VCaP (cell line): ENCODE data around the gene SIGLEC10.

Source experiments
- H3K27ac ChIP-seq: fragments of 450-650 bp; 2 replicates; pipeline ENCODE4 v1.5.1; 2017
- TF ChIP-seq, protein P1 (sequence below): fragments of 450-650 bp; conservative IDR thresholded peaks from 2 replicates; pipeline ENCODE4 v1.5.1; 2017; ENCODE audit warnings: mild to moderate bottlenecking, moderate library complexity

SIGLEC10 gene

DNA sequence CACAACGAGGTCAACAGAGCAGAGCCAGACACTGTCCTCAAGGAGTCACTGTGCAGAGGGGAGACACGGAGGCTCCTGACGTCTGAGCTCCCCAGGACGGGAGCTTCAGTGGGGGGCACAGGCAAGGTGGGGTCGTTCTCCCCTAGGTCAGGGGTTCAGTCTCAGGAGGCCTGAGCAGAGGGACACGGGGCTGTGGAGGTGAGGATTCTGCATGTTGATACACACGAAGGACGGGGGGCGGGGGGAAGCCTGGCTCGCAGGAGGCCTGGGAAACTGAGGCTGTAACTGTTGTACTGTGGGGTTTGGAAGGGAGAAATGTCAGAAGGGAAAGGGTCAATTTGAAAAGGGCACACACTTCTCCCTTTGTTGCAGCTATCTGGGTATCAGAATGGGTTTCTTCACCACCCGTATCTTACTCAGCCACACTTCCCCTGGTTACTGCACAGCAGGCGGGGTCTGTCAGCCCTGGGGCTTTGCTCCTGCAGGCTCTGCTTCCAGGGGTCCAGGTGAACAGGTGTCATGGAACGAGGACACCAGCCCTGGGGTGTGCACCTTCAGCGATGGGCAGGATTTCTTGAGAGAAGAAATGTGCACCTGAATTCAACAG is 41.6 kb upstream of the SIGLEC10 start:
- TF ChIP-seq, protein P1, sequence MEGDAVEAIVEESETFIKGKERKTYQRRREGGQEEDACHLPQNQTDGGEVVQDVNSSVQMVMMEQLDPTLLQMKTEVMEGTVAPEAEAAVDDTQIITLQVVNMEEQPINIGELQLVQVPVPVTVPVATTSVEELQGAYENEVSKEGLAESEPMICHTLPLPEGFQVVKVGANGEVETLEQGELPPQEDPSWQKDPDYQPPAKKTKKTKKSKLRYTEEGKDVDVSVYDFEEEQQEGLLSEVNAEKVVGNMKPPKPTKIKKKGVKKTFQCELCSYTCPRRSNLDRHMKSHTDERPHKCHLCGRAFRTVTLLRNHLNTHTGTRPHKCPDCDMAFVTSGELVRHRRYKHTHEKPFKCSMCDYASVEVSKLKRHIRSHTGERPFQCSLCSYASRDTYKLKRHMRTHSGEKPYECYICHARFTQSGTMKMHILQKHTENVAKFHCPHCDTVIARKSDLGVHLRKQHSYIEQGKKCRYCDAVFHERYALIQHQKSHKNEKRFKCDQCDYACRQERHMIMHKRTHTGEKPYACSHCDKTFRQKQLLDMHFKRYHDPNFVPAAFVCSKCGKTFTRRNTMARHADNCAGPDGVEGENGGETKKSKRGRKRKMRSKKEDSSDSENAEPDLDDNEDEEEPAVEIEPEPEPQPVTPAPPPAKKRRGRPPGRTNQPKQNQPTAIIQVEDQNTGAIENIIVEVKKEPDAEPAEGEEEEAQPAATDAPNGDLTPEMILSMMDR = no peak
- no peak overlapping the region for H3K27ac ChIP-seq

DNA sequence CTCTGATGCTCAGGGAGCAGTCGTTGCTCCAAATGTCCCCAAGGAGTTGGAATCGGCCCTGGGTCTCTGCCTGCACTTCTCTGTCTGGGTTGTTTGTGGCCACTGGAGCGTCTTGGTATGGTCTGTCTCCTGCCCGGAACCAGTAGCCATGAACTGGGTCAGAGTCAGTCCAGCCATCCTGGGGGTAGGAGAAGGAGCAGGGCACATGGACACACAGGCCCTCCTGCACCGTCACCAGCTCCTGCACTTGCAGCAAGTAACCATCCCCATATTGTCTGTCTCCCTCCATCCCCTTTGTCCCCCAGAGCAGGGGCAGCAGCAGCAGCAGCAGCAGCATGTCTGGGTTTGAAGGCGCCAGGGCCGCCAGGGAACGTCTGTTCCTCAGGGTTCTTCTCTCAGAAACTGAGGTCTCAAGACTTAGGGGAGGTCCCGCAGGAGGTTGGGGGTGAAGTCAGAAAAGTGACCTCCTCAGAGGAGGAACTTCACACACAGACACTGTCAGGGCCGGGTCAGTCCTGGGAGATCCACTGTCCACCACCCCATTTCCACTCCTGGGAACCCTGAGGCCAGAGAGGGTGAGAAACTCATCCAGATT is 40.7 kb upstream of the SIGLEC10 start, which contains the start of gene SIGLEC8:
SIGLEC8 (minus strand) TSS at position 404 of the 595 bp plus-strand sequence; CDS start at position 337, 67 bp downstream.
- no peak within 1 kb of the TSS for H3K27ac ChIP-seq
- TF ChIP-seq, protein P1 = no peak

DNA sequence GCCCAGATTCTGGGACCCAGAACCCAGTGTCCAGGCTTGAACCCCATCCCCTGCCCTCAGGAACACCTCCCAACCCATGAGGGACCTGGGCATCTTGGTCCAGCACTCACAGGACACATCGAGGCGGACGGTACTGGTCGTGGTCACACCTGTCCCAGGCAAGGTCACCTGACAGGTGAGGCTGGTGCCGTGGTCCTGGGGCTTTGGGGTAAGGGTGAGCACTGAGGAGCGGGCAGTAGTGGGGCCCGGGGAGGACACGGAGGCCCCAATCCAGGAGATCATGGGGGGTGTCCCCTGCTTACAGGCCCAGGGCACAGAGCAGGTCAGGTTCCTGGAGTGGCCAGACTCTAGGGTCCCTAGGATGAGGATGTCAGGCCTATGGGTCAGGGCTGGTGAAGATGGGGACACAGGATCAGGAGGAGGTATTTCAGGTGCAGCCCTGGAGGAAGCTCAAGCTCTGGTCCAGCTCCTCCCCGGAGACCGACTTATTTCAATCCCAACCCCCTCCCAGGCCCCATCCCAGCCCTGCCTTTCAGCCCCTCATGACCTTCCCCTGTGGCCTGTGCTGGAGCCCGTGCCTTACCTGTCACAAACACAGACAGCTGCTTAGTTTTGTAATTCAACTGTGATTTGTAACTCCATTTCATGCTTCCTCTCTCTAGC is 40.0 kb upstream of the SIGLEC10 start:
- TF ChIP-seq, protein P1 = no peak
- no peak overlapping the region for H3K27ac ChIP-seq

DNA sequence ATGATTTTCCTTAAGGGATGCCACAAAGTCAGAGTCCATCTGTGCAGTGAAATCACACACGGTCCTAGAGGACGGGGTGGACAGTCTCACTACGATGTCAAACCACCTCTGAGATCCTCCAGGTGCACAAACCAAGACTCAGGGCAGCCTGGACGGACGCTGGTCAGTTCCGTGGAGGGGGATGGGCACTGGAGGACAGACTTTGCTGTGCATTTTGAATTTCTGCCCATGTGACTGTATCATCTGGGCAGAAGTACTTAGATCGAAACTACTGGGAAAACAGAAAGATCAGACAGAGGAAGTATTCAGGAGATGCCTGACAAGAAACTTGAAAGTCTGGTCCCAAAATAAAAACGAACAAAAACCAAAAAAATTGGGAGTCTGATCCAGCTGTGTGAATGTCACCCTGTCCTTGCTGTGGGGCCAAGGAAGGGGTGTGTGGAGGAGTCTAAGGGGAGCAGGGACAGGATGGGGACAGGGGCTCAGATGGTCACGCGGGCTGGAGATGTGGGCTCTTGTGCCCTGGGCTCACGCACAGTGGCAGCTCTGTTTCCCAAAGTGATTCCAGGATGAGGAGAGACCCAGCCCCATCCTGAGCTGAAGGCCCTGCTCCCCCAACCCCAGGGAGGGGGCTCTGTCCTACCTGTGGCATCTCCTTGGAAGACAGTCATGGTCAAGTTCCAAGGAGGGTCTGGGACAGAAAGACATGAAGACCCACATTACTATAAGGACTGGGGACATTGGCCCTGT is 39.3 kb upstream of the SIGLEC10 start:
- TF ChIP-seq, protein P1 = no peak
- H3K27ac ChIP-seq = no peak overlapping the region

DNA sequence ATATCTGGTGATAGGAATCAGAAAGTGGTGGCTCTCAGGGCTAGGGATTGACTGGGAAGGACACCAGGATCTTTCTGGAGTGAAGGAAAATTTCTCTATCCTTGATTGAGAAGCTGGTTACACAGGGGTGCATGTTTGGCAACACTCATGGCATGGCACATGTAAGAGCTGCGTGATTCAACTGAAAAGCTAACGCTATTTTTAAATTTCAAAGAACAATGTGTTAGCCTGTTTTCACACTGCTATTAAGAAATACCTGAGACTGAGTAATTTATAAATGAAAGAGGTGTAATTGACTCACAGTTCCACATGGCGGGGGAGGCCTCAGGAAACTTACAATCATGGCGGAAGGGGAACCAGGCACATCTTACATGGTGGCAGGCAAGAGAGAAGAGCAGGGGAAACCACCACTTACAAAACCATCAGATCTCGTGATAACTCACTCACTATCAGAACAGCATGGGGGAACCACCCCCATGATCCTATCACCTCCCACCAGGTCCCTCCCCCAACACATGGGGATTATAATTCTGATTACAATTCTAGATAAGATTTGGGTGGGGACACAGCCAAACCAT is 33.4 kb upstream of the SIGLEC10 start:
- TF ChIP-seq, protein P1 = no peak
- no peak overlapping the region for H3K27ac ChIP-seq

DNA sequence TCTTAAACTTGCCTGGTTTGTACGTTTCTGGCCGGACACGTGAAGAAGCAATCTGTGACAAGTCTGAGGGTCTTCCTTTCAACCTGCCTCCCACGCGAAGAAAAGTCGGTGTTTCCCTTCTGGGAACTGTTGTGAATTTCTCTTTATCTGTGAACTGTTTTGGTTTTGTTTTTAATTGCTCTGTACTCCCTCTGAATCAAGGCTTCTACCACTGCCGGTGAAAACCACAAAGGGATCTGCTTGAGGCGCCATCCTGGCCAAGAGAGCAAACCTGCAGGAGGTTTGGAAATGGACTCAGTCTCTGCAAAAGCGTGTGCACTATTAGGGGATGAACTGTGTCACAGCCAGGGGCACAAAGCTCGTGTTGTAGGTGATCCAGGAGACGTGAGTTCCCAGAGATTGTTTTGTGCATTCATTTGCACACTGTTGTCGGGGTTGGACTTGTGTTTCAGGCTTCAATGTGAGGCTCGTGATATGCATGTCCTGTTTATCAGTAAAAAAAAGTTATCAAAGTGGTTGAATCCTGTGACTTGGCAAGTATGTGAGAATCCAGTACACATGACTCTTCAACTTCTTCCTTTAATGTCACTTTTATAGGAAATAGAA is 31.1 kb upstream of the SIGLEC10 start:
- no peak overlapping the region for H3K27ac ChIP-seq
- TF ChIP-seq, protein P1 = no peak
